ENCODE measurements around the gene WWOX. TPM values are rescaled to one million over a fixed set of nuclear protein-coding genes. Genes with fewer than 3 reads are reported as not detected.

Gene WWOX
- total and polyA plus RNA-seq, 2 of the 13 experiments (the other 11 are each of a cell fraction or from before 2014, with no cell fraction given), result 9.1 to 37.4 TPM

DNA sequence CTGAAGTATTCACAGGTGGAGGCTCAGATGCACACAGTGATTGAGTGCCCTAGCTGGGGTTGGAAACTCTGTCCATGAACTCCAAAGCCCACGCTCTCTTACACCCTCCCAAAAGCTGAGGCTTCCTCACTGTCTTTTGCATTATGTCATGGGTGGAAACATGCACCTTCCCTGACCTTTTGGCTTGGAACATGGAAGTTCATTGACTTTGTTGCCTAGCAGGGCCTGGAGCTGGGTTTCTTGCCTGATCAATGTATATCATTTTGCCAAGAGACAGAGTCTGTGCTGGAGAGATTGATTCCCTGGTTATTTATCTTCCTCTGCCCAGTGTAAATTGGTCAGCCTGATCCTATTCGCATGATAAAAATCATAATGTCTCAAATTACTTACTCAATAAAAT, 942.7 kb downstream of the WWOX start:
- WGBS (ENCODE audit: low lambda C conversion rate), result 51% methylated on average over 2 of the region's 2 CpGs
- peaks cover 12% of the 10 kb centered on the region for H3K4me1 ChIP-seq (ENCODE audit: insufficient read depth, low read length)
- no peak overlapping the region for H3K9ac ChIP-seq (ENCODE audit: insufficient read depth, low read depth, low read length)
- TF ChIP-seq GABPB1 (CRISPR knock-in tag; IDR thresholded peaks at IDR 0.05), result no peak
- no peak for TF ChIP-seq ZFP90 (CRISPR knock-in tag; IDR thresholded peaks at IDR 0.05; ENCODE audit: borderline replicate concordance)
- TF ChIP-seq ZFP82 (CRISPR knock-in tag; IDR thresholded peaks at IDR 0.05; ENCODE audit: borderline replicate concordance), result no peak
- no peak for TF ChIP-seq ARNT2 (CRISPR knock-in tag; IDR thresholded peaks at IDR 0.05; ENCODE audit: low read depth)
- TF ChIP-seq, protein P1, sequence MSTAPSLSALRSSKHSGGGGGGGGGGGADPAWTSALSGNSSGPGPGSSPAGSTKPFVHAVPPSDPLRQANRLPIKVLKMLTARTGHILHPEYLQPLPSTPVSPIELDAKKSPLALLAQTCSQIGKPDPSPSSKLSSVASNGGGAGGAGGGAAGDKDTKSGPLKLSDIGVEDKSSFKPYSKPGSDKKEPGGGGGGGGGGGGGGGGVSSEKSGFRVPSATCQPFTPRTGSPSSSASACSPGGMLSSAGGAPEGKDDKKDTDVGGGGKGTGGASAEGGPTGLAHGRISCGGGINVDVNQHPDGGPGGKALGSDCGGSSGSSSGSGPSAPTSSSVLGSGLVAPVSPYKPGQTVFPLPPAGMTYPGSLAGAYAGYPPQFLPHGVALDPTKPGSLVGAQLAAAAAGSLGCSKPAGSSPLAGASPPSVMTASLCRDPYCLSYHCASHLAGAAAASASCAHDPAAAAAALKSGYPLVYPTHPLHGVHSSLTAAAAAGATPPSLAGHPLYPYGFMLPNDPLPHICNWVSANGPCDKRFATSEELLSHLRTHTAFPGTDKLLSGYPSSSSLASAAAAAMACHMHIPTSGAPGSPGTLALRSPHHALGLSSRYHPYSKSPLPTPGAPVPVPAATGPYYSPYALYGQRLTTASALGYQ (CRISPR knock-in tag; IDR thresholded peaks at IDR 0.05), result no peak
- TF ChIP-seq SRF (IDR thresholded peaks at IDR 0.05; ENCODE audit: low read depth, low read length), result no peak
- no peak for TF ChIP-seq RBM22 (optimal IDR thresholded peaks at IDR 0.05; ENCODE audit: low read length)
- ChIA-PET POLR2A (no interaction called here), CTCF (ENCODE audit: low intra/inter-chr PET ratio, low total read pairs) (no interaction called here)
- intact Hi-C loops (cut with micrococcal nuclease; ENCODE audit: unreplicated experiment), result loop anchor here (10.0 kb wide), 1 partner anchor 537 kb away; no protein-coding TSS in a partner anchor
- H3K4me3 ChIP-seq (replicated peaks in 1 of 3; ENCODE audit: insufficient read depth in 1 of 3, low read depth in 2 of 3, low read length in 3 of 3), result no peak overlapping the region
- H3K79me2 ChIP-seq (ENCODE audit: insufficient read depth, low read length), result no peaks in the 10 kb centered on the region
- no peak for ATAC-seq
- H3K36me3 ChIP-seq (replicated peaks in 1 of 2; ENCODE audit: control insufficient read depth in 1 of 2, insufficient read depth in 2 of 2, low read length in 2 of 2), result no peaks in the 10 kb centered on the region
- H3K27ac ChIP-seq (ENCODE audit: extremely low read length, insufficient read depth, low read length), result no peak overlapping the region
- H3K9me3 ChIP-seq (ENCODE audit: low read length), result no peaks in the 10 kb centered on the region
- in situ Hi-C loops (cut with HindIII; ENCODE audit: extremely low pct_ligation_motif_present, low pct_unique_long_range_greater_than_20kb), result loop anchor here (10.0 to 25.0 kb wide), 2 partner anchors 337 to 805 kb away; no protein-coding TSS in a partner anchor
- BruUV-seq (replicated peaks), result no TSS peak
- no peak overlapping the region for H3K4me2 ChIP-seq (ENCODE audit: low read depth, low read length)
- H3K27me3 ChIP-seq (ENCODE audit: control insufficient read depth in 1 of 2, insufficient read depth in 2 of 2, low read length in 2 of 2), result no peaks in the 10 kb centered on the region
- H4K20me1 ChIP-seq (ENCODE audit: insufficient read depth, low read length), result no peaks in the 10 kb centered on the region
- FAIRE-seq, result no peak
- no peak for DNase-seq (ENCODE audit: low spot score)
- H2AFZ ChIP-seq (ENCODE audit: low read length), result no peak overlapping the region
